Loucy (cell line): ENCODE data around the gene UNKL.

Source experiments
- H2AFZ ChIP-seq: fragments of 200-600 bp; sonication (generic); 2 replicates; pipeline ENCODE4 v1.6.0; 2016; ENCODE audit warnings: antibody characterized with exemption, mild to moderate bottlenecking, low read length, moderate library complexity
- H3F3A ChIP-seq: fragments of 200-600 bp; 2 replicates; pipeline ENCODE4 v1.6.0; 2016; ENCODE audit warnings: antibody characterized with exemption, low read depth, mild to moderate bottlenecking
- H3K27me3 ChIP-seq: fragments of 200-600 bp; sonication (generic); 2 replicates; pipeline ENCODE4 v1.6.1; 2014; ENCODE audit warnings: low read length, mild to moderate bottlenecking; ENCODE audit not compliant: insufficient read depth, poor library complexity, severe bottlenecking
- H3K36me3 ChIP-seq: fragments of 200-600 bp; sonication (generic); 2 replicates; pipeline ENCODE4 v1.6.1; 2016; ENCODE audit warnings: low read length; ENCODE audit not compliant: insufficient read depth
- H3K4me1 ChIP-seq: fragments of 200-600 bp; sonication (generic); 2 replicates; pipeline ENCODE4 v1.5.1; 2014; ENCODE audit warnings: low read length, mild to moderate bottlenecking; ENCODE audit not compliant: insufficient read depth, poor library complexity, severe bottlenecking
- H3K4me2 ChIP-seq: fragments of 200-600 bp; sonication (generic); 2 replicates; pipeline ENCODE4 v1.6.0; 2014; ENCODE audit warnings: antibody characterized with exemption, low read length, low read depth, mild to moderate bottlenecking; ENCODE audit not compliant: poor library complexity, severe bottlenecking
- H3K4me3 ChIP-seq: fragments of 200-600 bp; sonication (generic); 2 replicates; pipeline ENCODE4 v1.5.1; 2014; ENCODE audit warnings: low read length, mild to moderate bottlenecking, mixed read lengths; ENCODE audit not compliant: poor library complexity, severe bottlenecking
- H3K79me2 ChIP-seq: fragments of 200-600 bp; sonication (generic); 2 replicates; pipeline ENCODE4 v1.6.1; 2014; ENCODE audit warnings: low read length; ENCODE audit not compliant: insufficient read depth
- H3K9ac ChIP-seq: fragments of 200-600 bp; sonication (generic); 2 replicates; pipeline ENCODE4 v1.6.0; 2014; ENCODE audit warnings: mild to moderate bottlenecking, low read depth, low read length, moderate library complexity; ENCODE audit not compliant: poor library complexity, severe bottlenecking
- H3K9me2 ChIP-seq: fragments of 200-600 bp; sonication (generic); replicated peaks from 2 replicates; pipeline ENCODE4 v1.6.1; 2016; ENCODE audit warnings: low read depth, low read length, mixed read lengths
- H3K9me3 ChIP-seq: fragments of 200-600 bp; sonication (generic); 2 replicates; pipeline ENCODE4 v1.6.1; 2014; ENCODE audit warnings: mild to moderate bottlenecking, antibody characterized with exemption, low read length, low read depth; ENCODE audit not compliant: insufficient read depth
- H4K20me1 ChIP-seq: fragments of 200-600 bp; sonication (generic); 2 replicates; pipeline ENCODE4 v1.6.0; 2014; ENCODE audit warnings: antibody characterized with exemption, low read length, mild to moderate bottlenecking; ENCODE audit not compliant: insufficient read depth, poor library complexity, severe bottlenecking
- CTCF ChIP-seq: fragments of 200-600 bp; sonication (generic); conservative IDR thresholded peaks from 2 replicates; pipeline ENCODE4 v1.5.1; 2014; ENCODE audit warnings: mild to moderate bottlenecking, antibody characterized with exemption, low read length
- EZH2phosphoT487 ChIP-seq: fragments of 200-600 bp; IDR thresholded peaks from 2 replicates; pipeline ENCODE4 v1.6.1; 2018; ENCODE audit warnings: antibody characterized with exemption, mild to moderate bottlenecking, moderate library complexity, borderline replicate concordance

UNKL gene

GRCh38 chr16:1445518-1446203 lies 31.2 kb upstream of the UNKL start:
- H3K4me2 ChIP-seq = no peak overlapping the region
- no peaks in the 10 kb centered on the region for H3K79me2 ChIP-seq
- no peaks in the 10 kb centered on the region for H3K27me3 ChIP-seq
- no peak overlapping the region for H2AFZ ChIP-seq
- no peaks in the 10 kb centered on the region for H3F3A ChIP-seq
- H3K9ac ChIP-seq = no peak overlapping the region
- H3K4me3 ChIP-seq = no peak overlapping the region
- no peaks in the 10 kb centered on the region for H3K9me2 ChIP-seq
- no peaks in the 10 kb centered on the region for H3K4me1 ChIP-seq
- no peaks in the 10 kb centered on the region for H3K9me3 ChIP-seq
- no peaks in the 10 kb centered on the region for H3K36me3 ChIP-seq
- TF ChIP-seq CTCF (no peak), EZH2phosphoT487 (no peak)
- H4K20me1 ChIP-seq = no peaks in the 10 kb centered on the region

DNA sequence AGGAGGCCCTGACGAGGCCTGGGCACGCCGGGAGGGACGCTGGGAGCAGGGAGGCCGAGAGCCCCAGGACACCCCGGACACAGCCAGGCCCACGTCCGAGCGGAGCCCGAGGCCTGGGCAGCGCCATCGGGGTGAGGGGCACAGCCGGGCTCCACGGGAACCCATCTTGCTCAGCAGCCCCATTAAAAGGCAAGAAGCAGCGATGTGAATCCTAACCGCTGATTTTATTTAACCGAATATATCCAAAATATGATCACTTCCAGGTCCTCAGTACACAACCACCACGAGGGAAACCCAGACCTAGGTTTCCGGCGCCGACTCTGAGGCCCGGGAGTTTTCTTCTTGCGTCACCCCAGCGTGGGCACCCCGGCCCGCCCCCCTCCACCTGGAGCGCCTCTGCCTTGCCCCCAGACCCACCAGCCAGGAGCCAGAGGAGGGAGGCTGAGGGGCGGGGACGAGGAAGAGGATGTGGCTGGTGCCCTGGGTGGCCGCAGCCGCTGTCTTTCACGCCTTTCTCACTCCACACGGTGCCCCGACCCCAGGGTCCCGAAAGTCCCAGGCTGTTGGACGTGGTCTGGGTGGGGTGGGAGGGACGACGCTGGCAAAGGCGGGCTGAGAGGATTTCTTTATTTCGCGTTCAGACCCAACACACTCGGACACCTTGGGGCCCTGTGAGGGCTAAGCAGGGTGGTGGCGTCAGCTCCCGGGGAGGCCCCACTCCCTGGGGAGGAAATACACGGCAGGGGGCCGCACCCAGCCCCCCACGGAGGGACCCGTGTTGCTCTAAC lies 30.4 kb upstream of the UNKL start:
- no peak overlapping the region for H2AFZ ChIP-seq
- no peaks in the 10 kb centered on the region for H3K79me2 ChIP-seq
- no peak overlapping the region for H3K4me3 ChIP-seq
- H3K4me2 ChIP-seq = no peak overlapping the region
- H3K27me3 ChIP-seq = no peaks in the 10 kb centered on the region
- TF ChIP-seq EZH2phosphoT487 = no peak
- TF ChIP-seq CTCF = no peak
- no peaks in the 10 kb centered on the region for H3K9me2 ChIP-seq
- H3K36me3 ChIP-seq = no peaks in the 10 kb centered on the region
- no peaks in the 10 kb centered on the region for H3K9me3 ChIP-seq
- no peaks in the 10 kb centered on the region for H4K20me1 ChIP-seq
- no peak overlapping the region for H3K9ac ChIP-seq
- no peaks in the 10 kb centered on the region for H3F3A ChIP-seq
- H3K4me1 ChIP-seq = no peaks in the 10 kb centered on the region

DNA sequence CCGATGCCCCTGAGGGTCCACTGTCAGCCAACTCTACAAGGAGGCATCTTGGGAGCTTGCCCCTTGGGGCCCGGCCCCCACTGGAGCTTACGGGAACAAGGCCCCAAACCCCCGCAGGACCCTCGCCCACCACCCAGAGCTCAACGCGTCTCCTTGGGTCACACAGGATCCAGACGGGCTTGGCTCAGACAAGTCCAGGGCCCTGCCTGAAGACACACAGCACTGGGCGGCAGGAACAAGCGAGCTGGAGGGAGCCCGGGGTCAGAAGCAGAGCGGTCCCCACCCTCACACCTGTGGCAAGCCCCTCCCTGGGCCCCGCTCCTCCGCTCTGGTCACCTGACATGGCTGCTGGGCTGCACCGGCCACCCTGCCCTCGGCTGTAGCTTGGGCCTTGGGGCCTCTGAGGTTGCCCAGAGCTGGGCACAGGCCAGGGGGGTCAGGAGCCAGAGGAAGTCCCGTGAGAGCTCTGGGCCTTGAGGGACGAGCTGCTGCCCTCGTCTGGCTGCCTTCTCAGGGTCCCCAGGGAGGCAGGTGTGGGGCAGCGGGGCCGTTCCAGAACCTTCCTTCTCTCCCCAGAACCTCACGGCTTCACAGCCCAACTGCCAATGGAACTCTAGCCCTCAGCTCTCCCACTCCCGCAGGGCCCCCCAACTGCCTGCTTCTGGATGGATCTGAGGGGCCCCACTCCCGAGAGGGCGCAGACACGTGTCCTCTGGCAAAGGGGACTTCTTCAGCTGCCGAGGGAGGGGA lies 29.7 kb upstream of the UNKL start, which contains the start of gene CCDC154:
TSS of gene CCDC154 (minus strand) at position 577 of the 750 bp plus-strand sequence. CDS start at position 343, 234 bp downstream.
- Histone ChIP-seq H4K20me1 (no peaks in the 10 kb centered on the region), H3K9me2 (no peaks in the 10 kb centered on the region), H3K4me1 (no peaks in the 10 kb centered on the region), H3K4me2 (no peak within 1 kb of the TSS), H3K36me3 (no peaks in the 10 kb centered on the region), H3K9ac (no peak within 1 kb of the TSS), H3F3A (no peaks in the 10 kb centered on the region), H3K4me3 (no peak within 1 kb of the TSS), H3K27me3 (no peaks in the 10 kb centered on the region), H2AFZ (no peak within 1 kb of the TSS), H3K9me3 (no peaks in the 10 kb centered on the region), H3K79me2 (no peaks in the 10 kb centered on the region)
- TF ChIP-seq CTCF (no peak), EZH2phosphoT487 (no peak)
